K562 treated with DMSO at 1 percent for 48 hours (cell line): ENCODE measurements around the gene SNX15. TPM values are rescaled to one million over a fixed set of nuclear protein-coding genes. Genes with fewer than 3 reads are reported as not detected.

Experiments
- total RNA-seq: library from RNA; unstranded; fragments of 300-600 nt; gene quantifications from 2 replicates; pipeline ENCODE4 v1.2.3, GENCODE V29; 2022; ENCODE audit warnings: low replicate concordance; ENCODE audit errors: extremely low read depth

SNX15 gene
- total RNA-seq: not detected in 2 replicates

GRCh38 chr11:65027213-65028067 is at the start of gene SNX15:
SNX15 (plus strand) TSS chr11:65027439; CDS start chr11:65027538, 99 bp downstream.

GRCh38 chr11:64996710-64997380 is 30.4 kb upstream of the SNX15 start, which contains the start of gene BATF2:
BATF2 (minus strand) TSS chr11:64996971; CDS start chr11:64996914, 57 bp downstream.

GRCh38 chr11:65013888-65014725 is 13.1 kb upstream of the SNX15 start, which contains the start of gene ARL2:
ARL2 (plus strand) TSS chr11:65014160; CDS start chr11:65014208, 48 bp downstream.

GRCh38 chr11:65040847-65041622 is 13.8 kb downstream of the SNX15 start, which contains the start of gene SAC3D1:
SAC3D1 (plus strand) TSS chr11:65041210; CDS start chr11:65041293, 83 bp downstream.

GRCh38 chr11:65058419-65059054 is 31.3 kb downstream of the SNX15 start, which contains the start of gene NAALADL1:
NAALADL1 (minus strand) TSS chr11:65058553; CDS start chr11:65058521, 32 bp downstream.

GRCh38 chr11:65083834-65084597 is 56.8 kb downstream of the SNX15 start, which contains the start of the genes CDCA5 and ZFPL1:
CDCA5 (minus strand) TSS chr11:65084040; CDS start chr11:65083978, 62 bp downstream.
ZFPL1 (plus strand) TSS chr11:65084222; CDS start chr11:65084699, 477 bp downstream.

Other genes starting within 250 kb of the SNX15 start
- not detected in 2 replicates for gene SF1, start 248.9 kb upstream of the SNX15 start, total RNA-seq
- not detected in 2 replicates for gene MAP4K2, start 224.2 kb upstream of the SNX15 start, total RNA-seq
- not detected in 2 replicates for gene MEN1, start 216.9 kb upstream of the SNX15 start, total RNA-seq
- gene CDC42BPG, start 182.8 kb upstream of the SNX15 start, total RNA-seq: not detected in 2 replicates
- gene EHD1, start 148.8 kb upstream of the SNX15 start, total RNA-seq: not detected in 2 replicates
- not detected in 2 replicates for gene ATG2A, start 110.2 kb upstream of the SNX15 start, total RNA-seq
- not detected in 2 replicates for gene PPP2R5B, start 102.8 kb upstream of the SNX15 start, total RNA-seq
- gene GPHA2, start 91.5 kb upstream of the SNX15 start, total RNA-seq: not detected in 2 replicates
- gene MAJIN, start 55.3 kb upstream of the SNX15 start, total RNA-seq: not detected in 2 replicates
- not detected in 2 replicates for gene BATF2, start 30.5 kb upstream of the SNX15 start, total RNA-seq
- gene ARL2, start 13.3 kb upstream of the SNX15 start, total RNA-seq: not detected in 2 replicates
- gene SAC3D1, start 13.8 kb downstream of the SNX15 start, total RNA-seq: not detected in 2 replicates
- not detected in 2 replicates for gene NAALADL1, start 31.1 kb downstream of the SNX15 start, total RNA-seq
- gene CDCA5, start 56.6 kb downstream of the SNX15 start, total RNA-seq: not detected in 2 replicates
- not detected in 2 replicates for gene ZFPL1, start 56.8 kb downstream of the SNX15 start, total RNA-seq
- not detected in 2 replicates for gene VPS51, start 68.8 kb downstream of the SNX15 start, total RNA-seq
- gene TM7SF2, start 84.4 kb downstream of the SNX15 start, total RNA-seq: not detected in 2 replicates
- gene ZNHIT2, start 90.3 kb downstream of the SNX15 start, total RNA-seq: not detected in 2 replicates
- not detected in 2 replicates for gene FAU, start 94.7 kb downstream of the SNX15 start, total RNA-seq
- not detected in 2 replicates for gene MRPL49, start 94.9 kb downstream of the SNX15 start, total RNA-seq
- not detected in 2 replicates for gene SYVN1, start 107.1 kb downstream of the SNX15 start, total RNA-seq
- not detected in 2 replicates for gene SPDYC, start 142.8 kb downstream of the SNX15 start, total RNA-seq
- not detected in 2 replicates for gene CAPN1, start 154.5 kb downstream of the SNX15 start, total RNA-seq
- gene POLA2, start 234.5 kb downstream of the SNX15 start, total RNA-seq: not detected in 2 replicates